Prostate gland (tissue), 2 donors: Measurements from ENCODE around the gene LRFN3.

Experiments used
- POLR2A ChIP-seq: fragments of 450-650 bp; IDR thresholded peaks from one replicate; pipeline ENCODE4 v1.6.1; 2016; ENCODE audit warnings: antibody characterized with exemption, mild to moderate bottlenecking
- POLR2AphosphoS5 ChIP-seq: sonication (generic); formaldehyde crosslinking; IDR thresholded peaks from one replicate; pipeline ENCODE4 v1.6.1; 2017; ENCODE audit warnings: antibody characterized with exemption
- TF ChIP-seq, protein P1 (sequence below), 4 experiments: fragments of 200-600 bp in 2 of 4; fragments of 450-650 bp in 2 of 4; sonication (generic) in 2 of 4; IDR thresholded peaks; 1 replicate in 3 of 4; 2 replicates in 1 of 4; pipeline ENCODE4 v1.5.1; 2016 to 2019; ENCODE audit warnings: antibody characterized with exemption in 4 of 4, mild to moderate bottlenecking in 2 of 4, moderate library complexity in 2 of 4

GRCh38 chr19:35978832-35979365 lies 42.7 kb downstream of the LRFN3 start:
- TF ChIP-seq, protein P1, sequence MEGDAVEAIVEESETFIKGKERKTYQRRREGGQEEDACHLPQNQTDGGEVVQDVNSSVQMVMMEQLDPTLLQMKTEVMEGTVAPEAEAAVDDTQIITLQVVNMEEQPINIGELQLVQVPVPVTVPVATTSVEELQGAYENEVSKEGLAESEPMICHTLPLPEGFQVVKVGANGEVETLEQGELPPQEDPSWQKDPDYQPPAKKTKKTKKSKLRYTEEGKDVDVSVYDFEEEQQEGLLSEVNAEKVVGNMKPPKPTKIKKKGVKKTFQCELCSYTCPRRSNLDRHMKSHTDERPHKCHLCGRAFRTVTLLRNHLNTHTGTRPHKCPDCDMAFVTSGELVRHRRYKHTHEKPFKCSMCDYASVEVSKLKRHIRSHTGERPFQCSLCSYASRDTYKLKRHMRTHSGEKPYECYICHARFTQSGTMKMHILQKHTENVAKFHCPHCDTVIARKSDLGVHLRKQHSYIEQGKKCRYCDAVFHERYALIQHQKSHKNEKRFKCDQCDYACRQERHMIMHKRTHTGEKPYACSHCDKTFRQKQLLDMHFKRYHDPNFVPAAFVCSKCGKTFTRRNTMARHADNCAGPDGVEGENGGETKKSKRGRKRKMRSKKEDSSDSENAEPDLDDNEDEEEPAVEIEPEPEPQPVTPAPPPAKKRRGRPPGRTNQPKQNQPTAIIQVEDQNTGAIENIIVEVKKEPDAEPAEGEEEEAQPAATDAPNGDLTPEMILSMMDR (IDR thresholded peaks at IDR 0.05): no peak
- TF ChIP-seq POLR2AphosphoS5 (no peak), POLR2A (no peak)
